Measurements from ENCODE around the gene CCSER1.

CCSER1 gene

GRCh38 chr4:90970021-90970420 lies 842.8 kb downstream of the CCSER1 start:
- Histone ChIP-seq H3K9me3 (ENCODE audit: control insufficient read depth, low read depth, low read length) (no peaks in the 10 kb centered on the region), H3K27ac (ENCODE audit: low read length) (no peak overlapping the region), H3K27me3 (ENCODE audit: control insufficient read depth, insufficient read depth, low read length) (no peaks in the 10 kb centered on the region), H3K36me3 (ENCODE audit: control insufficient read depth, low read depth, low read length) (no peaks in the 10 kb centered on the region), H3K9ac (ENCODE audit: low read length) (no peak overlapping the region), H3K4me3 (ENCODE audit: low read length) (no peak overlapping the region), H3K4me1 (ENCODE audit: control insufficient read depth, low read depth, low read length) (no peaks in the 10 kb centered on the region)

GRCh38 chr4:90977726-90978125 lies 850.5 kb downstream of the CCSER1 start:
- Histone ChIP-seq H3K9me3 (ENCODE audit: control insufficient read depth, low read depth, low read length) (no peaks in the 10 kb centered on the region), H3K4me3 (ENCODE audit: low read length) (no peak overlapping the region), H3K36me3 (ENCODE audit: control insufficient read depth, low read depth, low read length) (no peaks in the 10 kb centered on the region), H3K27me3 (ENCODE audit: control insufficient read depth, insufficient read depth, low read length) (no peaks in the 10 kb centered on the region), H3K27ac (ENCODE audit: low read length) (no peak overlapping the region), H3K9ac (ENCODE audit: low read length) (no peak overlapping the region), H3K4me1 (ENCODE audit: control insufficient read depth, low read depth, low read length) (peaks cover 1% of the 10 kb centered on the region)

- no peaks in the 10 kb centered on the region for H3K36me3 ChIP-seq (ENCODE audit: control insufficient read depth, low read depth, low read length)
- H3K27me3 ChIP-seq (ENCODE audit: control insufficient read depth, insufficient read depth, low read length) = no peaks in the 10 kb centered on the region
- no peak overlapping the region for H3K9ac ChIP-seq (ENCODE audit: low read length)
- H3K27ac ChIP-seq (ENCODE audit: low read length) = no peak overlapping the region
- peaks cover 3% of the 10 kb centered on the region for H3K4me1 ChIP-seq (ENCODE audit: control insufficient read depth, low read depth, low read length)
- no peaks in the 10 kb centered on the region for H3K9me3 ChIP-seq (ENCODE audit: control insufficient read depth, low read depth, low read length)
- H3K4me3 ChIP-seq (ENCODE audit: low read length) = no peak overlapping the region
These were observed 852.4 kb downstream of the CCSER1 start for GRCh38 chr4:90979556-90979955.

GRCh38 chr4:90982813-90983212 lies 855.6 kb downstream of the CCSER1 start:
- Histone ChIP-seq H3K4me1 (ENCODE audit: control insufficient read depth, low read depth, low read length) (peaks cover 3% of the 10 kb centered on the region), H3K4me3 (ENCODE audit: low read length) (no peak overlapping the region), H3K9ac (ENCODE audit: low read length) (no peak overlapping the region), H3K27ac (ENCODE audit: low read length) (no peak overlapping the region), H3K36me3 (ENCODE audit: control insufficient read depth, low read depth, low read length) (no peaks in the 10 kb centered on the region), H3K27me3 (ENCODE audit: control insufficient read depth, insufficient read depth, low read length) (no peaks in the 10 kb centered on the region), H3K9me3 (ENCODE audit: control insufficient read depth, low read depth, low read length) (no peaks in the 10 kb centered on the region)

- Histone ChIP-seq H3K9ac (ENCODE audit: low read length) (no peak overlapping the region), H3K27me3 (ENCODE audit: control insufficient read depth, insufficient read depth, low read length) (no peaks in the 10 kb centered on the region), H3K4me3 (ENCODE audit: low read length) (no peak overlapping the region), H3K36me3 (ENCODE audit: control insufficient read depth, low read depth, low read length) (no peaks in the 10 kb centered on the region), H3K9me3 (ENCODE audit: control insufficient read depth, low read depth, low read length) (no peaks in the 10 kb centered on the region), H3K27ac (ENCODE audit: low read length) (no peak overlapping the region), H3K4me1 (ENCODE audit: control insufficient read depth, low read depth, low read length) (peaks cover 5% of the 10 kb centered on the region)
These were observed 863.1 kb downstream of the CCSER1 start for GRCh38 chr4:90990284-90990683.

- Histone ChIP-seq H3K4me1 (ENCODE audit: control insufficient read depth, low read depth, low read length) (peaks cover 5% of the 10 kb centered on the region), H3K36me3 (ENCODE audit: control insufficient read depth, low read depth, low read length) (no peaks in the 10 kb centered on the region), H3K9me3 (ENCODE audit: control insufficient read depth, low read depth, low read length) (no peaks in the 10 kb centered on the region), H3K27me3 (ENCODE audit: control insufficient read depth, insufficient read depth, low read length) (no peaks in the 10 kb centered on the region), H3K27ac (ENCODE audit: low read length) (no peak overlapping the region), H3K9ac (ENCODE audit: low read length) (no peak overlapping the region), H3K4me3 (ENCODE audit: low read length) (no peak overlapping the region)
These were observed 865.0 kb downstream of the CCSER1 start for GRCh38 chr4:90992213-90992612.

- Histone ChIP-seq H3K4me3 (ENCODE audit: low read length) (no peak overlapping the region), H3K27me3 (ENCODE audit: control insufficient read depth, insufficient read depth, low read length) (no peaks in the 10 kb centered on the region), H3K36me3 (ENCODE audit: control insufficient read depth, low read depth, low read length) (no peaks in the 10 kb centered on the region), H3K9me3 (ENCODE audit: control insufficient read depth, low read depth, low read length) (no peaks in the 10 kb centered on the region), H3K4me1 (ENCODE audit: control insufficient read depth, low read depth, low read length) (peaks cover 5% of the 10 kb centered on the region), H3K27ac (ENCODE audit: low read length) (no peak overlapping the region), H3K9ac (ENCODE audit: low read length) (no peak overlapping the region)
These were observed 867.8 kb downstream of the CCSER1 start for GRCh38 chr4:90994851-90995574.

- H3K9ac ChIP-seq (ENCODE audit: low read length) = no peak overlapping the region
- no peaks in the 10 kb centered on the region for H3K36me3 ChIP-seq (ENCODE audit: control insufficient read depth, low read depth, low read length)
- H3K27me3 ChIP-seq (ENCODE audit: control insufficient read depth, insufficient read depth, low read length) = no peaks in the 10 kb centered on the region
- H3K27ac ChIP-seq (ENCODE audit: low read length) = no peak overlapping the region
- H3K4me1 ChIP-seq (ENCODE audit: control insufficient read depth, low read depth, low read length) = peaks cover 5% of the 10 kb centered on the region
- H3K4me3 ChIP-seq (ENCODE audit: low read length) = no peak overlapping the region
- no peaks in the 10 kb centered on the region for H3K9me3 ChIP-seq (ENCODE audit: control insufficient read depth, low read depth, low read length)
These were observed 868.8 kb downstream of the CCSER1 start for GRCh38 chr4:90995996-90996395.

- Histone ChIP-seq H3K27ac (ENCODE audit: low read length) (no peak overlapping the region), H3K9ac (ENCODE audit: low read length) (no peak overlapping the region), H3K9me3 (ENCODE audit: control insufficient read depth, low read depth, low read length) (no peaks in the 10 kb centered on the region), H3K4me1 (ENCODE audit: control insufficient read depth, low read depth, low read length) (peaks cover under 1% of the 10 kb centered on the region), H3K36me3 (ENCODE audit: control insufficient read depth, low read depth, low read length) (no peaks in the 10 kb centered on the region), H3K27me3 (ENCODE audit: control insufficient read depth, insufficient read depth, low read length) (no peaks in the 10 kb centered on the region), H3K4me3 (ENCODE audit: low read length) (no peak overlapping the region)
These were observed 869.6 kb downstream of the CCSER1 start for GRCh38 chr4:90996813-90997212.

GRCh38 chr4:91015861-91016260 lies 888.7 kb downstream of the CCSER1 start:
- H3K4me1 ChIP-seq (ENCODE audit: control insufficient read depth, low read depth, low read length) = peaks cover 11% of the 10 kb centered on the region
- H3K27ac ChIP-seq (ENCODE audit: low read length) = no peak overlapping the region
- no peaks in the 10 kb centered on the region for H3K9me3 ChIP-seq (ENCODE audit: control insufficient read depth, low read depth, low read length)
- no peak overlapping the region for H3K4me3 ChIP-seq (ENCODE audit: low read length)
- no peaks in the 10 kb centered on the region for H3K36me3 ChIP-seq (ENCODE audit: control insufficient read depth, low read depth, low read length)
- H3K9ac ChIP-seq (ENCODE audit: low read length) = no peak overlapping the region
- H3K27me3 ChIP-seq (ENCODE audit: control insufficient read depth, insufficient read depth, low read length) = no peaks in the 10 kb centered on the region

- Histone ChIP-seq H3K27ac (ENCODE audit: low read length) (no peak overlapping the region), H3K9me3 (ENCODE audit: control insufficient read depth, low read depth, low read length) (no peaks in the 10 kb centered on the region), H3K27me3 (ENCODE audit: control insufficient read depth, insufficient read depth, low read length) (no peaks in the 10 kb centered on the region), H3K36me3 (ENCODE audit: control insufficient read depth, low read depth, low read length) (no peaks in the 10 kb centered on the region), H3K4me3 (ENCODE audit: low read length) (no peak overlapping the region), H3K4me1 (ENCODE audit: control insufficient read depth, low read depth, low read length) (peaks cover 11% of the 10 kb centered on the region), H3K9ac (ENCODE audit: low read length) (no peak overlapping the region)
These were observed 892.3 kb downstream of the CCSER1 start for GRCh38 chr4:91019513-91019912.
